IMR-90 (cell line): Measurements from ENCODE around the gene SAMD8. TPM values are rescaled to one million over a fixed set of nuclear protein-coding genes. Genes with fewer than 3 reads are reported as not detected.

ENCODE experiments used
- ATAC-seq: fragments of 200-7000 bp; cut with Tn5 transposase; 2 replicates; pipeline ENCODE4 v1.9.1; 2020; ENCODE audit warnings: low read depth, mild to moderate bottlenecking, moderate library complexity
- BruUV-seq: library from RNA; stranded (reverse); fragments of 400-500 nt; replicated peaks from 2 replicates; lab custom pipeline; 2021; lab: Mats Ljungman, UMichigan
- CTCF ChIA-PET: fragments of 300-600 bp; formaldehyde crosslinking; extraction: SDS; loops from one replicate; lab custom pipeline; 2021; ENCODE audit warnings: antibody characterized with exemption; lab: Yijun Ruan, JAX
- POLR2A ChIA-PET: fragments of 300-600 bp; sonication (Branson Sonifier 250); formaldehyde crosslinking; loops from one replicate; lab custom pipeline; 2022; ENCODE audit warnings: antibody characterized with exemption; ENCODE audit not compliant: unreplicated experiment; lab: Charles Lee
- DNase-seq: peaks from one replicate; pipeline ENCODE4 v3.0.0; 2013
- H2AFZ ChIP-seq: replicated peaks from 2 replicates; pipeline ENCODE3; 2013; ENCODE audit warnings: low read length, mild to moderate bottlenecking; ENCODE audit not compliant: poor library complexity
- H2AK5ac ChIP-seq: 2 replicates; pipeline ENCODE4 v1.6.1; 2013; ENCODE audit warnings: low read depth, low read length, inconsistent platforms
- H2AK9ac ChIP-seq: replicated peaks from 2 replicates; pipeline ENCODE3; 2013; ENCODE audit warnings: mild to moderate bottlenecking, low read depth, low read length, moderate library complexity; ENCODE audit not compliant: poor library complexity
- H2BK120ac ChIP-seq: 2 replicates; pipeline ENCODE4 v1.6.1; 2013; ENCODE audit warnings: low read depth, low read length, inconsistent platforms
- H2BK15ac ChIP-seq: 3 replicates; pipeline ENCODE4 v1.6.1; 2013; ENCODE audit warnings: low read depth, low read length, inconsistent platforms
- H2BK20ac ChIP-seq: 2 replicates; pipeline ENCODE4 v1.6.1; 2013; ENCODE audit warnings: low read depth, mild to moderate bottlenecking, inconsistent platforms, low read length, moderate library complexity
- H2BK5ac ChIP-seq: 2 replicates; pipeline ENCODE4 v1.6.1; 2013; ENCODE audit warnings: mild to moderate bottlenecking, low read depth, low read length, inconsistent platforms; ENCODE audit not compliant: poor library complexity, severe bottlenecking
- H3K14ac ChIP-seq: replicated peaks from 2 replicates; pipeline ENCODE4 v1.6.1; 2013; ENCODE audit warnings: low read depth, low read length, inconsistent platforms
- H3K18ac ChIP-seq: 2 replicates; pipeline ENCODE4 v1.6.1; 2013; ENCODE audit warnings: low read depth, low read length, control low read depth
- H3K23ac ChIP-seq: 2 replicates; pipeline ENCODE4 v1.6.1; 2013; ENCODE audit warnings: low read depth, low read length, inconsistent platforms
- H3K27ac ChIP-seq: 2 replicates; pipeline ENCODE4 v1.5.1; 2013; ENCODE audit warnings: mild to moderate bottlenecking, control low read depth, low read length; ENCODE audit not compliant: insufficient read depth
- H3K27me3 ChIP-seq: 2 replicates; pipeline ENCODE4 v1.6.1; 2013; ENCODE audit warnings: low read length; ENCODE audit not compliant: control insufficient read depth, insufficient read depth
- H3K36me3 ChIP-seq: 2 replicates; pipeline ENCODE4 v1.6.1; 2013; ENCODE audit warnings: low read length, mixed read lengths; ENCODE audit not compliant: control insufficient read depth, insufficient read depth
- H3K4ac ChIP-seq: 2 replicates; pipeline ENCODE4 v1.6.1; 2013; ENCODE audit warnings: low read depth, low read length, inconsistent platforms
- H3K4me1 ChIP-seq: 2 replicates; pipeline ENCODE4 v1.6.1; 2013; ENCODE audit warnings: low read length, mixed read lengths; ENCODE audit not compliant: control insufficient read depth, insufficient read depth
- H3K4me2 ChIP-seq: 2 replicates; pipeline ENCODE4 v1.6.1; 2013; ENCODE audit warnings: low read depth, mild to moderate bottlenecking, control low read depth, low read length, moderate library complexity
- H3K4me3 ChIP-seq: 2 replicates; pipeline ENCODE4 v1.5.1; 2013; ENCODE audit warnings: low read depth, mild to moderate bottlenecking, control low read depth, low read length, moderate library complexity; ENCODE audit not compliant: insufficient read depth
- H3K56ac ChIP-seq: 2 replicates; pipeline ENCODE4 v1.6.1; 2013; ENCODE audit warnings: low read length, inconsistent platforms; ENCODE audit not compliant: insufficient read depth; ENCODE audit errors: extremely low read depth
- H3K79me1 ChIP-seq, 2 experiments: 2 replicates each; pipeline ENCODE4 v1.6.1; 2013; ENCODE audit warnings: low read length in 2 of 2, inconsistent platforms in 1 of 2, low read depth in 1 of 2
- H3K9ac ChIP-seq: 2 replicates; pipeline ENCODE4 v1.6.1; 2013; ENCODE audit warnings: low read depth, low read length, control low read depth
- H3K9me1 ChIP-seq: 2 replicates; pipeline ENCODE4 v1.6.1; 2013; ENCODE audit warnings: low read length, inconsistent platforms; ENCODE audit not compliant: insufficient read depth
- H3K9me3 ChIP-seq: 2 replicates; pipeline ENCODE4 v1.6.1; 2013; ENCODE audit warnings: low read length; ENCODE audit not compliant: control insufficient read depth, insufficient read depth
- H4K20me1 ChIP-seq: 2 replicates; pipeline ENCODE4 v1.6.1; 2013; ENCODE audit warnings: low read length, inconsistent platforms; ENCODE audit not compliant: insufficient read depth
- H4K5ac ChIP-seq: 2 replicates; pipeline ENCODE4 v1.6.1; 2013; ENCODE audit warnings: mild to moderate bottlenecking, low read depth, low read length, control low read depth
- H4K8ac ChIP-seq, 2 experiments: 2 replicates each; pipeline ENCODE4 v1.6.1; 2013; ENCODE audit warnings: low read depth in 2 of 2, low read length in 2 of 2, control low read depth in 1 of 2, inconsistent platforms in 1 of 2
- H4K91ac ChIP-seq: 2 replicates; pipeline ENCODE4 v1.6.1; 2013; ENCODE audit warnings: low read depth, low read length, inconsistent platforms; ENCODE audit not compliant: insufficient read depth
- BHLHE40 ChIP-seq: fragments of 150-350 bp; IDR thresholded peaks from 2 replicates; pipeline ENCODE4 v1.6.1; 2016; ENCODE audit warnings: mild to moderate bottlenecking, low read depth, low read length
- CEBPB ChIP-seq: IDR thresholded peaks from 2 replicates; pipeline ENCODE4 v1.6.1; 2012; ENCODE audit warnings: low read depth, low read length, improper control_type of control experiment
- CHD1 ChIP-seq: IDR thresholded peaks from 2 replicates; pipeline ENCODE4 v1.6.1; 2012; ENCODE audit warnings: low read depth, low read length, improper control_type of control experiment
- CTCF ChIP-seq: conservative IDR thresholded peaks from 2 replicates; pipeline ENCODE4 v1.5.1; 2012; ENCODE audit warnings: mild to moderate bottlenecking, low read depth, low read length, improper control_type of control experiment
- ELK1 ChIP-seq: fragments of 150-350 bp; IDR thresholded peaks from 2 replicates; pipeline ENCODE4 v1.6.1; 2016; ENCODE audit warnings: low read depth, mild to moderate bottlenecking, low read length, moderate library complexity, borderline replicate concordance
- FOS ChIP-seq: fragments of 150-350 bp; IDR thresholded peaks from 2 replicates; pipeline ENCODE4 v1.6.1; 2016; ENCODE audit warnings: low read depth, low read length
- MAFK ChIP-seq: IDR thresholded peaks from 2 replicates; pipeline ENCODE4 v1.6.1; 2012; ENCODE audit warnings: low read depth, low read length, improper control_type of control experiment
- MAZ ChIP-seq: IDR thresholded peaks from 2 replicates; pipeline ENCODE4 v1.6.1; 2012; ENCODE audit warnings: low read depth, mild to moderate bottlenecking, low read length, improper control_type of control experiment, moderate library complexity, borderline replicate concordance
- MXI1 ChIP-seq: IDR thresholded peaks from 2 replicates; pipeline ENCODE4 v1.6.1; 2012; ENCODE audit warnings: low read depth, mild to moderate bottlenecking, low read length, moderate library complexity, borderline replicate concordance
- NFE2L2 ChIP-seq: fragments of 150-350 bp; IDR thresholded peaks from 2 replicates; pipeline ENCODE4 v1.6.1; 2016; ENCODE audit warnings: low read depth, mild to moderate bottlenecking, low read length
- POLR2A ChIP-seq: IDR thresholded peaks from 2 replicates; pipeline ENCODE4 v1.6.1; 2012; ENCODE audit warnings: mild to moderate bottlenecking, low read depth, low read length
- RAD21 ChIP-seq: IDR thresholded peaks from 2 replicates; pipeline ENCODE4 v1.6.1; 2012; ENCODE audit warnings: low read length, improper control_type of control experiment
- RFX5 ChIP-seq: IDR thresholded peaks from 2 replicates; pipeline ENCODE4 v1.8.0; 2012; ENCODE audit warnings: low read depth, mild to moderate bottlenecking, low read length, moderate library complexity
- SMC3 ChIP-seq: fragments of 150-350 bp; IDR thresholded peaks from 2 replicates; pipeline ENCODE4 v1.6.1; 2016; ENCODE audit warnings: low read depth, mild to moderate bottlenecking, antibody characterized with exemption, low read length, moderate library complexity
- USF2 ChIP-seq: fragments of 150-350 bp; IDR thresholded peaks from 2 replicates; pipeline ENCODE4 v1.6.1; 2017; ENCODE audit warnings: mild to moderate bottlenecking, antibody characterized with exemption, low read length, low read depth
- WGBS, 2 experiments: methylation state at CpG; one replicate each; pipeline versions ENCODE4 v1.1.5 to v1.1.7; 2013; ENCODE audit warnings: missing lambda C conversion rate in 2 of 2; ENCODE audit not compliant: insufficient read length in 1 of 2; ENCODE audit errors: extremely low coverage in 2 of 2; 5-methylcytosine and 5-hydroxymethylcytosine counted together
- dilution Hi-C: fragments of 300-500 bp; cut with HindIII; formaldehyde crosslinking; loops from one replicate; pipeline ENCODE4 v1.14.3; 2018; ENCODE audit warnings: low sequenced_read_pairs; ENCODE audit not compliant: unreplicated experiment
- in situ Hi-C: fragments of 300-500 bp; cut with MboI; formaldehyde crosslinking; loops from 3 replicates; pipeline ENCODE4 v1.14.3; 2019; ENCODE audit warnings: low sequenced_read_pairs, inconsistent platforms, mixed read lengths
- intact Hi-C: fragments of 100-400 bp; cut with micrococcal nuclease; formaldehyde crosslinking; loops from 2 replicates; pipeline ENCODE4 v1.10.0; 2022
- polyA plus RNA-seq, 3 experiments: library from polyadenylated mRNA; depleted of rRNA; stranded (reverse); fragments of >200 nt; gene quantifications; 2 replicates each; pipeline ENCODE4 v1.2.3, GENCODE V29; 2012; ENCODE audit warnings: low replicate concordance in 1 of 3
- total RNA-seq: library from RNA; depleted of rRNA; stranded (reverse); fragments of >200 nt; gene quantifications from 2 replicates; pipeline ENCODE4 v1.2.3, GENCODE V29; 2012

Gene SAMD8
- total and polyA plus RNA-seq, 2 of the 4 experiments (the other 2 are of a cell fraction): 10.1 to 28.7 TPM

- intact Hi-C loops: loop anchor here (1.0 kb wide), 1 partner anchor 42 kb away; no protein-coding TSS in a partner anchor
- Histone ChIP-seq H3K56ac (no peak overlapping the region), H3K27ac (no peak overlapping the region), H2BK15ac (no peak overlapping the region), H3K79me1 (peaks cover 11 to 26% of the 10 kb centered on the region in 2 experiments; a peak in 3 of 4 replicates), H3K18ac (no peak overlapping the region), H2AK5ac (no peak overlapping the region), H4K20me1 (no peaks in the 10 kb centered on the region; the same call in 1 of the 2 replicates), H3K4me1 (peaks cover 16% of the 10 kb centered on the region), H3K36me3 (no peaks in the 10 kb centered on the region), H4K5ac (peak overlapping the region; percentile 59; the same call in 1 of the 2 replicates), H2AFZ (no peak overlapping the region), H3K9ac (no peak overlapping the region), H2BK5ac (no peak overlapping the region), H4K91ac (no peak overlapping the region), H3K14ac (no peak overlapping the region), H2BK120ac (no peak overlapping the region), H3K9me1 (peaks cover 12% of the 10 kb centered on the region), H3K27me3 (no peaks in the 10 kb centered on the region), H3K9me3 (no peaks in the 10 kb centered on the region), H2BK20ac (0 out of 2 replicates have a peak overlapping the region, but pooled peaks have one; percentile 44), H3K4me3 (no peak overlapping the region), H3K23ac (no peak overlapping the region), H3K4me2 (no peak overlapping the region), H2AK9ac (peak overlapping the region; percentile 8), H3K4ac (peak overlapping the region; percentile 34; the same call in 1 of the 2 replicates), H4K8ac (no peak overlapping the region; a peak in 1 of 4 replicates)
- CTCF ChIA-PET: interaction anchor here (0.6 to 1.4 kb wide), 4 partner anchors 23 to 47 kb away, joined by 3 to 7 read pairs (median 4); partner anchors contain the start of gene VDAC2
- dilution Hi-C loops: no loop called here
- BruUV-seq: no TSS peak
- ATAC-seq: no peak
- DNase-seq: peak; percentile 74
- no CpG with 5 or more reads among the region's 3 CpGs for WGBS, 2 experiments
- in situ Hi-C loops: loop anchor here (5.0 kb wide), 1 partner anchor 39 kb away; no protein-coding TSS in a partner anchor
- POLR2A ChIA-PET: interaction anchor here (0.6 kb wide), 2 partner anchors 45 to 1011 kb away, joined by 3 to 4 read pairs; no protein-coding TSS in a partner anchor
- TF ChIP-seq SMC3 (peak; percentile 85), BHLHE40 (no peak), CTCF (peak; percentile 83), FOS (no peak), ELK1 (no peak), RFX5 (no peak), MXI1 (no peak), MAFK (no peak), RAD21 (peak; percentile 89), CHD1 (no peak), POLR2A (no peak), CEBPB (no peak), NFE2L2 (no peak), MAZ (no peak), USF2 (no peak)
Observed at GRCh38 chr10:75187961-75188426, 76.5 kb downstream of the SAMD8 start.
